CD4-positive, alpha-beta T cell treated with Interleukin-6 at 100 ng/mL for 8 hours (primary cell): ENCODE measurements around the gene ACAD10.
A peak's percentile ranks its signal among the peaks of the same experiment; 100 is the strongest.
"Not testable (repeated sequence)": the region's sequence is repeated elsewhere in the genome, so short reads cannot be mapped to it uniquely, and the experiment has no call there.

Source experiments
- DNase-seq: peaks from one replicate; pipeline ENCODE4 v3.0.0-alpha.2; 2020; ENCODE audit warnings: mixed read lengths, low spot score

Gene ACAD10

DNA sequence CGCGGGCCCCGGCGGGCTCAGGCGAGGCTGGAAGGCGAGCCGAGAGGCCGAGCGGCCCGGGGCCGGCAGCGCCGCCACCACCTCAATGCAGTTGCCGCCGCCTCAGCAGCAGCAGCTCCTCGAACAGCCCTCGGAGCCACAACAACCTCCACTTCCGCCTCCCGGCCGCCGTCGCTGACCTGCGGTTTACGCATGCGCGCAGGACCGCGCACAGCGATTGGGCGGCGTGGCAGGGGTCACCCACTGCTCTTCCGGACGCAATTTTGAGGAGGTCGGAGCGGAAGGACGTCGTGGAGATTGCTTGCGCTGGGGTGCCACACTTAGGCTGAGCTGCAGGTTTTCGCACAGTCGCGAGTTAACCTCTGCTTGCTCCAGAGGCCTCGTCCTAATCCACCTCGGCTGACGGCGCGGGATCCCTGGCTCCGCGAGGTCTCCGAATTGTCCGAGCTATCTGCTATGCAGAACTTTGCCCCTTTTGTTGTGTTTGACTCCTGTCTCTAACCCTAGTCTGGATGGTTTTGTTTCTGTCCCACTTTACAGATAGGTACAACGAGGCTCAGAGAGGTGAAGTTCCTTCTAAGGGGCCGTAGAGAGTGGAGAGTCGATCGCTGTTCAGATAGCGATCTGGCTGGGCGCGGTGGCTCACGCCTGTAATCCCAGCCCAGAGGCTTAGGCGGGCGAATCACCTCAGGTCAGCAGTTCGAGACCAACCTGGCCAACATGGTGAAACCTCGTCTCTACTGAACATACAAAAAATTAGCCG is at the start of gene ACAD10, which contains the start of gene BRAP:
Gene ACAD10 (plus strand): TSS at position 243 of the 763 bp plus-strand sequence. CDS start 6,657 bp downstream, outside the sequence.
Gene BRAP (minus strand): TSS at position 146 of the 763 bp plus-strand sequence. CDS start 164 bp downstream, outside the sequence.
- DNase-seq: peak; percentile 92

DNA sequence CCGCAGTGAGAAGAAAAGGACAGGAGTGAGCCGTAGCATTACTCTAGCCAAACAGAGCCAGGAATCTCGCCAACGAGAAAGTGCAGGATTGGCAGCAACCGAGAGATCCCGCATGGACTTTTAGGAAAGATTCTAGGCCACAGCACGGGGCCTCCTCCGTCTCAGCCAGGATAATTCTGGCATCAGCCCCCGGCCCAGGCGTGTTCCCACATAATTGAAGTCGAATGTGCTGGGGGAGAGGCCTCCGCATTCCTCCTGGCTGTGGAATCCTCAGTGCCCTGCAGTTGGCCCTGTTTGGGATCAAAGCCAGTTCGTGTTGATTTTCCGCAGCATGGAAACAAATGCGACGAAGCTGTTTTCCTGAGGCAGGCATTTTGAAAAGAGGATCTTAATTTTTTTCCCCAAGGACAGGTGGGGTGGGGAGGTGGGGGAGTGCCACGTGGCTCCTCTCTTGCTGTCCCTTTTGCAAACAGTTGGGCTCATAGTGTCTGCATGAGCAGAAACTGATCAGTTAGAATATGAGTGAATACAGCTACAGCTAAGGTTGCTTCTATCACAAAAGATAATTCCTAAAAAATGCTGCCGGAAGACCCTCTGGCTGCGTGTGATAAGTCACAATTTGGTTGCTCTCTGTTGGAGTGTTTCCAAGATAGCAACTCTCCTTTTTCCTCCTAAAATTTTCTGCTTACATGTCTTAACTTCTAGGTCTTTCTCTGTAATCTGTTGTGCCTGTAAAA is 49.5 kb upstream of the ACAD10 start:
- no peak for DNase-seq

DNA sequence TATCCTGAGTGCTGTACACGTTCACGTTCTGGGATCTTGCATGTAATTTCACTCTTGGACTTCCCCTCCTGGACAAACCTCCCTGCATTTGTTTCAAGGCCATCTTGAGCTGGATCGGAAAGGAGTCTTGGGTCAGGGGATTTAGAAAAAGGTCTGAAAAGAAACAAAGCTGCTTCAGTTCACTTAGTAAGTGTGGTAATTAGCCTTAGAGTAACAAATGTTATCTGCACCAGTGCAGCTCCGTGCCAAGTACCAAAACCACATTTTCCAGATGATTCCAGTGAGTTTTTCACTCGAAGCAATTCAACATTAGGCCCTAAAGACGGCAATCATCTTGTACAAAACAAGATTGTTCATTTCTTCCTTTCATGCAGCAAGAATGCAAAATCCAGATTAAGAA is 47.3 kb upstream of the ACAD10 start:
- no peak for DNase-seq

DNA sequence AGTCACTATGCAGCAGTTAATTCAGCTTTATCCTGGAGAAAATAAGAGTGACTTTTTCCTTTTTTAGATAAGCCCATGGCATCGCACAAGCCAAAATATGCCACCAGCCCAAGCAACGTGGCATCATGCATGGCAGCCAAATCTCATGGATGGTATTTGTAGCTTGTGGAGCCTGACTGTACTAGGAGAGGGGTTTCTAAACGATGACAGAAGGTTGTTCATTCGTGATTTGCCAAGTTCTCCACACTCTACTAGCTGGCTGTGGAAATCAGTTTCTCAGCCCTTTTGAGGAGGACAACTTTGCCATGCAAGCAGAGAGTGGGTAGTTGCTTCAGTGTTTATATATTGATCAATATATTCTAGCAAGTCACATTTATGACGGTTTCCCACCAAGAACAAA is 45.3 kb upstream of the ACAD10 start:
- no peak for DNase-seq

DNA sequence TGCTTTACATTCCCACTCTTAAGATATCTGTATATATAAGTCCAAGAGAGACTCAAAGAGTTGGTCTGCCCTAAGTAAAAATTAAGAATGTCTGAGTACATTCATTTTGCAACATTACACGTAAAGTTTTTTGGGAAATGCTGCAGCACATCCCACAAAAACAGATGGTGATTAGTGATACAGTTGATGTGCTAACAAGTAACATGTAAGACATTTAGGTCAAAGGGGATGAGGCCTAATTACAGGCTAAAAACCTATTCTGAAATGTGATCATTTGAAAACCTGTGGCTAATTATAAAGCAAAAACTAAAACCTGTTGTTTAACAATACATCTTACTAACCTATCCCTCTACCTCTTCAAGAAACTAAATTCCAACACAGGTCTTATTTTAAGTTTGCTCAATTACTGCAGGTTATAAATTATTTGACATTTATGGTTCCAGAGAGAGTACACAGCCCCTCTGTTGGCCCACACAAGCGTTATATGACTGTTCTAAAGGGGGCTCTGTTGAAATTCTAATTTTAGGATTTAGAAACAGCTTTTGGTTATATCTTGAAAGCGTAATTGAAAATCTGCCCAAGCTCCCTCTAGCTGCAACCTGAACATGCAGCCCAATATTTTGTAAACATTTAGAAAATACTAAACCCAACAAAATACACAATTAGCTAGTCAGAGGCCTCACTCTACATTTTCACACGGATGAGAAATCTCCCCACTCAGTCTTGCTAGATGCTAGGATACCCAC is 43.0 kb upstream of the ACAD10 start:
- no peak for DNase-seq

DNA sequence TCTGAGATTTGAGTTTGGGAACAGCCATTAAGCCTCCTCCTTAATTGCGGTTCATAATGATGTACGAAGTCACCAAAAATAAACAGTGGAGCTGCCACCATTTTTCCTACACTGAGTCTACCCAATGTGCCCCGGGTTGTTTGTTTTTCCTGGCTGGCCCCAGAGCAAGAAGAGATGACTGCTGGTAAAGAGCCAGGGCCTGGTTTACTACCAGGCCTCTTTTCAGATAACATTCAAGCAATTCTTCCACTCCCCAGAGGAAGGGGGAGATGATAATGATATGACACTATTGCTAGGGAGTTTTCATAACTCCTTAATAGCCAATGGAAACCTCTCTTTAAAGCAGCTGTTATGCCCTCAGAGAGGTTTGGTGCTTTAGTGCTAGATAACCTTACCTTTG is 42.4 kb upstream of the ACAD10 start:
- no peak for DNase-seq

DNA sequence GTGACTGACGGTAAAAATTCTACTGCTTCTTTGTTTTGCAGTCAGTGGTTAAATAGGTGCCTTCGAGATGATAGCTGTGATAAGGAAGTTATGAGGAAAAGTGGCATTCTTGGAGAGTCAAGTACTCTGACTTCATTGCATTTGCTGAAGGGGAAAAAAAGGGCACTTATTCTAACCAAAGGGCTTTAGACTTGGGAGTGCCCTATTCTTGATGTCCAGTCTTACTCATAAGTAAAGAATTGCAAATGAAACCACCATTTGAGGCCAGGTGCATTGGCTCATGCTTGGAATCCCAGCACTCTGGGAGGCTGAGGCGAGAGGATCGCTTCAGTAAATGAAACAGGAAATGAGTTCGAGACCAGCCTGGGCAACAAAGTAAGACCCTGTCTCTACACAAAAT is 40.4 kb upstream of the ACAD10 start:
- no peak for DNase-seq

DNA sequence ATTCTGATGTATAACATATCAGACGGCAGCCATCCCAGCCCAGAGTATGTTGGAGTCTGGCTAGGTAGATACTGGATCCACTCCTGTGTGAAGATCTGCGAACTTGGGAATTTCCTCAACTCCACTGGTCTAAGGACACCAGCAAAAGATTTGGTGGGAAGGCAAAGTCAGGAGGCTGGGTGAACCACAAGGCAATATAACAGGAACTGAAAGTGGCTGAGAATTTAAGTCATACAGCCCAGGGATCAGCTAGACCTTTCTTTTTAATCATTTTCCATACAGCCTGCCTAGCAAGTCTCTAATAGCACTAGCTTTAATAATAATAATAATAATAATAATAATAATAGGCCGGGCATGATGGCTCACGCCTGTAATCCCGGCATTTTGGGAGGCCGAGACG is 34.9 kb upstream of the ACAD10 start:
- DNase-seq: no peak

DNA sequence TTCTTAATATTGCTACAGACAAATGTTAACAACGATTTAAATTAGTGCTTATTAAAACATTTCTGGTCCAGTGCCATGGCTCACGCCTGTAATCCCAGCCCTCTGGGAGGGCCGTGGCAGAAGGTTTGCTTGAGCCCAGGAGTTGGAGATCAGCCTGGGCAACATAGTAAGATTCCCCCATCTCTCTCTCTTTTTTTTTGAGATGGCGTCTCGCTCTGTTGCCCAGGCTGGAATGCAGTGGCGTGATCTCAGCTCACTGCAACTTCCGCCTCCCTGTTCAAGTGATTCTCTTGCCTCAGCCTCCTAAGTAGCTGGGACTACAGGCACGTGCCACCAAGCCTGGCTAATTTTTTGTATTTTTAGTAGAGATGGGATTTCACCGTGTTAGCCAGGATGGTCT is 33.3 kb upstream of the ACAD10 start:
- DNase-seq: not testable (repeated sequence)

DNA sequence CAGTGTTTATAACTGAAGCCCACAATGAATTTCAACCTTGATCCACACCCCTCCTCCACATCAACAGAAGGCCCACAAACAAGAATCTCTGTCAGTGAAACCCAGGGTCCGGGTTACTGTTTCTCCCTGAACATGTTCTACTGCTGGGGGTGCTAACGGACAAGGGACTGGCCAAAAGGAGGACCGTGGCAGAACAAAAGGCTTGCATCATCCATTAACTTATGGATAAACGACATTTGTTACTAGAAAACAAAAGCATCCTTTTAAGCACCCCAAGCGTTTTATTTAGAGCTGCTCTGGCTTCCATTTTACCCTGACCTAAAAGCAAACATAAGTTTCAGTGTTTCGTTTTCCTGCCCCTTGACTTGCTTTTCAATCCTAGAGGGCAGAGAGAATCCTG is 32.3 kb upstream of the ACAD10 start:
- DNase-seq: no peak

DNA sequence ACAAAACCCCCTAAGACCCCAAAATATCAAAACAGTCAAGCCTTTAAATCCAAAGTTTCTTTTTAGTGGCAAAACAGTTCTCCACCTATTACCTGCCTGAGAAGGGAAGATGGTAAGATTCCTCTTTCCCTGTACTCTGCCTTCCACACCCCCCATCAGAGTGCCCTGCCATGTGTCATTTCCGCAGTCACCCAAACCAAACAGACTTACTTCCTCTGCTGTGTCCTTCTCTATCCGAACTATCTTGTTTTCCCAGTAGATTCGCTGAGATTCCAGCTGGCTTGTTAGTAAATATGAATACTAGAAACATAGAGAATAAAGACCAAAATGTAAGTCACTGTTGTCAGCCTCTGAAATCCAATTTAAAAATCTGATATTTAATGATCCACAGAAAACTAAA is 30.5 kb upstream of the ACAD10 start:
- DNase-seq: no peak

DNA sequence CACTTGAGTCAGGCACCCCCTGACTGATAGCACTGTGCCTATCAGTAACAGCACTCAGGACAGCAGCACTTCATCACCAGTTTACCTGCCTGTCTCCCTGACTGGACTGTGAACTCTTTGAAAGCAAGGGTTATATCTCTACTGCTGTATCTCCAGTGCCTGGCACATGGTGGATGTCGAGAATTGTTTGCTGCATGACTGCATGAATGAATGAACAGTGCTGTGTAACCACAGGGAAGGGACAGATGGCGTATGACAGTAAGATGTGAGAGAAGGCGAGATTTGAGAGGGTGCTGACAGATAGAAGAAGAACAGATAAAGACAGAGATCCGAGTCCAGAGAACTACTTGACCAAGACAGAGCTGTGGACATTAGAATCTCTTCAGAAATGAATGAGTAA is 29.8 kb upstream of the ACAD10 start:
- DNase-seq: no peak

DNA sequence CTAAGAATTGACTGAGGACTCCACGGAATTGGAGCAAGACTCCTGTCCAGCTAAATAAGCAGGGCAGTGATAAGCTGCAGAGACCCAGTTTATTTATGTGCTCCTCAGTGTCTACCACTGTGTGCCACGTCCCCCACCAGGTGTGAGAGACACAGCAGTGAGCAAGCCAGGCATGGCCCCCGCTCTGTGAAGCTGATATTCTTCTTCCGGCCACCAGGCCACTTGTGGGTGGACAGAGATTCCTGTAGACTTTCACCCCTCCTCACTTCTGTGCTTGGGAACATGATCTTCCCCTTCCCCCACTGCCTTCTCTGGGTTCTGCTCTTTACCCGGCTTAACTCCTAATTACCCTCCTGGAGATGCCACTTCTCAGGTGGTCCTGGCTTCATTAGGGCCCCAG is 21.4 kb upstream of the ACAD10 start:
- no peak for DNase-seq

DNA sequence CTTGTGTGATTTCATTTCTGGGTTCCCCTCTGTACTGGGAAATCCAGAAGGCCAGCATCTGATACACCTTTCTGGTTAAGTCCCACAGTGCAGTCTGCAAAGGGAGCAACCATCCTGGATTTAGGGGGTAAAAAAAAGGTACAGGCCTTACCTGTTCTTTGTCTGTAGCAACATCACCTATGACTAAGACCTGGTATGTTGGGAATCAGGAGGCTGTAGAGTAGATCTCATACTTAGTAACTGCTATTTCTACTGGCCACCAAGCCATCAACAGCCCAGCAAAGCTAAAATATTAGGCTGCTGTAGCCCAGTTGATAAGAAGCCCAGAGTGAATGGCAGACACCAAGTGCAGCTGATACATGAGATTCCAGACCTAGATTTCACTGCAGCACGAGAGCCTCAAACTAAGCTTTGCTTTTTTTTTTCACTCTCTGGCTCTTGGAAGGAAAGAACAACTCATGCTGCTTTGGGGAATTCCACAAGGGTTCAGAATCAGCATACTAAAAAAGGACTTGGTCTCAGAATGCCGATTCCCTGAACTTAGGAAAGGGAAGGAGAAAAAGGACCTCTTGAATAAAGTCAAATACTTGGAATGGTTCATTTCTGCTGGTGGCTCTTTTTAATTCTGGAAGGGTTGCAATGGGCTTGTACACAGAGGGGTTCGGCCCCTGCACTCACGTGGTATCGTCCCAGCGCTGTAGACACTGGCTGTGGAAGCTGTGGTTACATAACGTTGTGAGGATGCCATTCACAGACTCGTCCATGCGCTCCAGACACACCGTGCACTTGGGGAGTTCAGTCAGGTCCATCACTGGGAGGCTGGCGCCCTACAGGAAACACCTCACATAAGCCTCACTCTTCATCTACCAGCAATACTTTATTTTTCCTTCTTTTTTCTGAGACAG is 20.6 kb upstream of the ACAD10 start:
- no peak for DNase-seq

DNA sequence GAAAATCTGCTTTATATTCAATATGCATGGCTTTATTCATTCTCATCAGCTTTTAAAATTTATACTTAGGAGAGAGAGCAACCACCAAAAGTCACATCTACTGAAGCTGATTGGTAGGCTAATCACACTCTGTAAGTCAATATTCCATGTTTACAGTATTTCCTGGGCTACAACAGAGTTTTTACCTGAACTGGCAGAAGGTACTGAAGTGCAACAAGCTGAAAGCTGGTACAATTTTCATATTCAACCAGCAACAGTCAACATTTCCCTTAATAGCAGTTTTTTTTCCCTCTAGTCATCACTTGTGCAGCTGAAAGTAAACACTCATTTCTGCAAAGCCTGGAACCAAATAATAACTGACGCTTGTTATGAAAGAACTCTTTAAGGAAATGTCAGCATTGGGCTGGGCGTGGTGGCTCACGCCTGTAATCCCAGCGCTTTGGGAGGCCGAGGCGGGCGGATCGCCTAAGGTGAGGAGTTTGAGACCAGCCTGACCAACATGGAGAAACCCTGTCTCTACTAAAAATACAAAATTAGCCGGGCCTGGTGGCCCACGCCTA is 13.0 kb upstream of the ACAD10 start:
- no peak for DNase-seq

DNA sequence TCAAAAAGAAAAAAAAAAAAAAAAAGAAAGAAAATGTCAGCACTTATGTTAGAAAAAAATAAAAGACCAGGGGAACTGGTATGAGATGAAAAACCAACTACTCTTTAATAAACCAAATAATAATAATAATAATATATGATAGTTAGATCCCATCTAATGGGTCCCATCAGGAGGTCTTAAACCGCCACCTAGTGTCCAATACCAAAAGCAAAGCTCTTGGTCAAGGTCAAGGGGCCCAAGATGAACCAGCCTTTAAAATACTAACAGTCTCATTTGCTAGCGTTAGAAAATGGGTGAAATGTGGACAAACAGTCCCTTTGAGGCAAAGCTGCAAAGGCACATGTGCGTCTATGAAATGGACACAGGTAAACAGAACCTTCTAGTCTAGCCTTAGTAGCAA is 12.3 kb upstream of the ACAD10 start:
- no peak for DNase-seq

DNA sequence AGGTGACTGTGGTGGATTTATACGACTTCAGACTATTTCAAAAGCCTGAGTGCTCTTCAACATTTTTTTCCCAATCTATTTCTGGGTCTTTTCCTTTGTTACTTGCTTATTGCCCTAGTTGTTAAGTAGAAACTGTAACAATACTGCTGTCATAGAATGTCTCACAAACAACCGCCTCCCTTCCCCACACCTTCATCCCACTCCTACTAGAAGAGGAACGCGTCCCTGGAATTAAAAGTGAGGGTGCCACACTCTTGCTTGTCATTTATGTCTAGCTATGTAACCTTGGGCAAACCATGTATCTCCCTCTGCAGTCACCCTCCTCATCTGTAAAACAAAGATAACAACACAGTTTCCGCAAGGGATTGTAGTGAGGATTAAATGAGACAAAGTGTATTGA is 8.7 kb upstream of the ACAD10 start:
- no peak for DNase-seq

DNA sequence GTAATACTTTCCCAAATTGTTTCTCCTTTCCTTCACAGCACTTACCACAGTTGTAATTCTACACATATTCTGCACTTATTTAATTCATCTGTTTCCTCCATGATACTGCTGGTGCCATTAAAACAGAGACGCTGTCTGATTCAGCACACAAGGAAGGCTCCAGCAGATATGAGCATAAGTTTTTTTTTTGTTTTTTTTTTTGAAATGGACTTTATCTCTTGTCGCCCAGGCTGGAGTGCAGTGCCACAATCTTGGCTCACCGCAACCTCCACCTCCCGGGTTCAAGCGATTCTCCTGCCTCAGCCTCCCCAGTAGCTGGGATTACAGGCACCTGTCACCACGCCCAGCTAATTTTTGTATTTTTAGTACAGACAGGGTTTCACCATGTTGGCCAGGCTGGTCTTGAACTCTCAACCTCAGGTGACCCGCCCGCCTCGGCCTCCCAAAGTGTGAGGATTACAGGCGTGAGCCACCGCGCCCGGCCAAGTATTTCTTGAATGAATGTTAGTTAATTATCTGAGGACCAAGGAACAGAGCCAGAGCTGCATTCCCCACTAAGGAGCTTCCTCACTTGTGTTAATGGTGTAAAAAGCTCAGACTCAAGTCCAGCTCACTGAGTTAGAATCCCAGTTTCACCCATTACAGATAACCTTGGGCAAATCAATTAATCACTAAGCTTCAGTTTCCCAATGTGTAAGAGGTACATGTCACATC is 1.2 kb upstream of the ACAD10 start:
- not testable (repeated sequence) for DNase-seq

DNA sequence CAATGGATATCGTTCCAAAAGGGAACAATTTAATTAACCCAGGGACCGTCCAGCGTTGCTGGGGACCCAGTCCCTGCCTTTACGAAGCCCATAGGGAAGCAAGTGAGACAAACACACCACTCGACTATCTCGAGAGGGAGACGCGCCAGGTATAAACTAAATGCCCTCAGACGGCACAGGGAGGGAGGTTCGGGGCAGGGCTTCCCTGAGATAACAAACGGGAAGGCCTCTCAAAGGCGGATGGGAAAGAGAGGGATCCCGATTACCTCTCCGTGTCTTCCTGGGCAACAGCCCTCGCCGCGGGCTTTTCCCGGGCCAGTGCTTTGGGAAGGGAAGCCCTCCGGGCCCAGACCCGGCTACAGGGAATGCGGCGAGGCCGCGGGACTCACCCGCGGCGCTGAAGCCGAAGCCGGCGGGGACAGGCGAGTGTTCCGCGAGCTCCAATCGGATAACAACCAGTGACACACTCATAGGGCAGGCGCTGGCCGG is 487 bp upstream of the ACAD10 start:
- no peak for DNase-seq

DNA sequence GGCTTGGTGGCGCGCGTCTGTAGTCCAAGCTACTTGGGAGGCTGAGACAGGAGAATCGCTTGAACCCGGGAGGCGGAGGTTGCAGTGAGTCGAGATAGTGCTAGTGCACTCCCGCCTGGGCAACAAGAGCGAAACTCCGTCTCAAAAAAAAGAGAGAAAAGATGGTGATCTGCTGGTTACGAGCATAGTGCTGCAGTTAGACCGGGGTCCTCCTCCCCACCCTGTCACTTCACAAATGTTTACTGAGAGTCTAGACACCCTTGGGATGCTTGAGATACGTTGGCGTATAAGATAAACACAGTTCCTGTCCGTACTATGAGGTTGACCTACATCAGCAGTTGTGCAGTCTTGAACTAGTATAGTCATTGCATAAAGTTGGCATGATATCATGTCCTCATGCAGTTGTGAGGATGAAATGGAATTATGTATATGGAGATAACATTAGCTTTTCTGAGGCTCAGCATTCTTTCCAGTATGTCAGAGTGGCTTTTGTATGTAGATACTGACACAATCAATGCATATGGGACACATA is 787 bp downstream of the ACAD10 start:
- DNase-seq: no peak
